ENCODE measurements around the gene VIPR2. TPM values are rescaled to one million over a fixed set of nuclear protein-coding genes. Genes with fewer than 3 reads are reported as not detected.

Gene VIPR2
- total RNA-seq, 6 experiments from 2014 or later, result 0.15 to 0.51 (median 0.26) TPM; not detected in 2

DNA sequence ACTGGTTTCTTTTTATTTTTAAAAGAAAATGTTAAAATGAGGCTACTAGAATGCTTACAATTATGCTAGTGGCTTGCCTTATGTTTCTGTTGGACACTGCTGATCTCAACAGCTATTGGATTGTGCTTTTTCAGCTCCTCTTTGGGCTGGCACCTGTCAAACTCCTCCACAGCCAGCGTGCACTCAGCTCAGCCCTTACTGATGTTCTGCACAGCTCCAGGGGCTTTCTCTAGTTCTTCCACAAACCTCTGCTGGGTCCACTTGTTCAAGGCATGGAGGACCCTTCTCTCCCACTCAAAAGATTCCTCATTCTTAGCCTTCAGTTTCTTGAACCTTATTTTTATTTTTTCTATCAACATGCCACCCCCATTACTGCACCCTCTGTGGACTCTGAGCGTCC lies 96.0 kb downstream of the VIPR2 start:
- intact Hi-C loops (cut with DNase I), result no loop called here
- Histone ChIP-seq H3K9me3 (no peaks in the 10 kb centered on the region), H3K36me3 (no peaks in the 10 kb centered on the region), H3K4me3 (no peak overlapping the region), H3K27ac (no peak overlapping the region), H3K4me1 (no peaks in the 10 kb centered on the region), H3K27me3 (no peaks in the 10 kb centered on the region)
- ATAC-seq, result no peak
- TF ChIP-seq POLR2A (IDR thresholded peaks at IDR 0.05), result no peak
- TF ChIP-seq, protein P1, sequence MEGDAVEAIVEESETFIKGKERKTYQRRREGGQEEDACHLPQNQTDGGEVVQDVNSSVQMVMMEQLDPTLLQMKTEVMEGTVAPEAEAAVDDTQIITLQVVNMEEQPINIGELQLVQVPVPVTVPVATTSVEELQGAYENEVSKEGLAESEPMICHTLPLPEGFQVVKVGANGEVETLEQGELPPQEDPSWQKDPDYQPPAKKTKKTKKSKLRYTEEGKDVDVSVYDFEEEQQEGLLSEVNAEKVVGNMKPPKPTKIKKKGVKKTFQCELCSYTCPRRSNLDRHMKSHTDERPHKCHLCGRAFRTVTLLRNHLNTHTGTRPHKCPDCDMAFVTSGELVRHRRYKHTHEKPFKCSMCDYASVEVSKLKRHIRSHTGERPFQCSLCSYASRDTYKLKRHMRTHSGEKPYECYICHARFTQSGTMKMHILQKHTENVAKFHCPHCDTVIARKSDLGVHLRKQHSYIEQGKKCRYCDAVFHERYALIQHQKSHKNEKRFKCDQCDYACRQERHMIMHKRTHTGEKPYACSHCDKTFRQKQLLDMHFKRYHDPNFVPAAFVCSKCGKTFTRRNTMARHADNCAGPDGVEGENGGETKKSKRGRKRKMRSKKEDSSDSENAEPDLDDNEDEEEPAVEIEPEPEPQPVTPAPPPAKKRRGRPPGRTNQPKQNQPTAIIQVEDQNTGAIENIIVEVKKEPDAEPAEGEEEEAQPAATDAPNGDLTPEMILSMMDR (IDR thresholded peaks at IDR 0.05), result no peak
- no peak for DNase-seq
- WGBS (ENCODE audit: insufficient coverage, low coverage, low lambda C conversion rate, missing lambda C conversion rate), result 54% methylated on average over 2 of the region's 2 CpGs

DNA sequence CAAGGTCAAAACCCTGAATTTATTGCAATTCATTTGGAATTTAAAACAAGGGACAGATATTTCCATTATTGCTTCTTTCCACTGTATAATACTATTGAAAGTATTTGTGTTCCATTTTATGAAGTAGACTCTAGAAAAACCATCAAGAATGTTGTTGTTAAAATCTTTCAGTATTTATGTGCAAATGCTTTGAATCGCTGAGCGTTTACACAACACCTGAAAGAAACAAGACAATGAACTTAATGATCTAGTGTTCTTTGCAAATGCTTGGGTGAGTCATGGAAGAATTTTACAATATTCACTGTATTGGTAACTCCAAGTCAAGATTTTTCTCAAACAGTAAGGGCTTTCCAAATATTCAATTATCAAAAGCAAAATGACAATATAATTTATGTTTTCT lies 97.1 kb downstream of the VIPR2 start:
- DNase-seq (no peak), ATAC-seq (no peak)
- H3K4me3 ChIP-seq, result no peak overlapping the region
- H3K27me3 ChIP-seq, result no peaks in the 10 kb centered on the region
- H3K9me3 ChIP-seq, result no peaks in the 10 kb centered on the region
- H3K27ac ChIP-seq, result no peak overlapping the region
- WGBS (ENCODE audit: insufficient coverage, low coverage, low lambda C conversion rate, missing lambda C conversion rate), result 81% methylated on average over 2 of the region's 2 CpGs
- H3K36me3 ChIP-seq, result no peaks in the 10 kb centered on the region
- H3K4me1 ChIP-seq, result no peaks in the 10 kb centered on the region
- TF ChIP-seq POLR2A (IDR thresholded peaks at IDR 0.05), result no peak
- TF ChIP-seq, protein P1 (IDR thresholded peaks at IDR 0.05), result no peak
- intact Hi-C loops (cut with DNase I), result no loop called here

DNA sequence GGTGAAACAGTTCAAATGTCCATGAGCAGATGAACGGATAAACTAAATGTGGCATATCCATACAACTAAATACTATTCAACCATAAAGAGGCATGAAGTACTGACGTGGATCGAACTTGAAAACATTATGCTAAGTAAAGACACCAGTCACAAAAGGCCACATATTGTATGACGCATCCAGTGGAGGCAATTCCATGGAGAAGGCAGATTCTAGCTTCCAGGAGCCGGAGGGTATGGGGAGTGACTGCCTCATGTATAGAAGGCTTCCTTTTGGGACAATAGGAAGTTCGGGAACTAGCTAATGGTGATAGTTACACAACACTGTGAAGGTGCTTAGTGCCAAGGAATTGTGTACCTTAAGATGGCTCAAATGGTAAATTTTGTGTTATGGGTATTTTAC lies 98.4 kb downstream of the VIPR2 start:
- DNase-seq, result no peak
- H3K36me3 ChIP-seq, result no peaks in the 10 kb centered on the region
- no peak for ATAC-seq
- no peaks in the 10 kb centered on the region for H3K4me1 ChIP-seq
- intact Hi-C loops (cut with DNase I), result no loop called here
- no peak overlapping the region for H3K27ac ChIP-seq
- TF ChIP-seq, protein P1 (IDR thresholded peaks at IDR 0.05), result no peak
- no peak for TF ChIP-seq POLR2A (IDR thresholded peaks at IDR 0.05)
- H3K9me3 ChIP-seq, result no peaks in the 10 kb centered on the region
- 70% methylated on average over 6 of the region's 6 CpGs for WGBS (ENCODE audit: insufficient coverage, low coverage, low lambda C conversion rate, missing lambda C conversion rate)
- H3K27me3 ChIP-seq, result no peaks in the 10 kb centered on the region
- no peak overlapping the region for H3K4me3 ChIP-seq

- no peak overlapping the region for H3K27ac ChIP-seq
- H3K36me3 ChIP-seq, result no peaks in the 10 kb centered on the region
- H3K4me3 ChIP-seq, result no peak overlapping the region
- no peak for ATAC-seq
- TF ChIP-seq, protein P1 (IDR thresholded peaks at IDR 0.05), result no peak
- no peak for TF ChIP-seq POLR2A (IDR thresholded peaks at IDR 0.05)
- no peaks in the 10 kb centered on the region for H3K27me3 ChIP-seq
- DNase-seq, result no peak
- 93% methylated on average over 1 of the region's 1 CpG for WGBS (ENCODE audit: insufficient coverage, low coverage, low lambda C conversion rate, missing lambda C conversion rate)
- no peaks in the 10 kb centered on the region for H3K9me3 ChIP-seq
- H3K4me1 ChIP-seq, result no peaks in the 10 kb centered on the region
- intact Hi-C loops (cut with DNase I), result no loop called here
Observed at GRCh38 chr7:159045839-159046238, 98.8 kb downstream of the VIPR2 start.

- ATAC-seq (no peak), DNase-seq (peak in 1 of 3 donors; percentile 19)
- H3K4me1 ChIP-seq, result no peaks in the 10 kb centered on the region
- no peak overlapping the region for H3K27ac ChIP-seq
- TF ChIP-seq, protein P1 (IDR thresholded peaks at IDR 0.05), result no peak
- TF ChIP-seq POLR2A (IDR thresholded peaks at IDR 0.05), result no peak
- H3K36me3 ChIP-seq, result no peaks in the 10 kb centered on the region
- 70% methylated on average over 5 of the region's 5 CpGs for WGBS (ENCODE audit: insufficient coverage, low coverage, low lambda C conversion rate, missing lambda C conversion rate)
- no peaks in the 10 kb centered on the region for H3K9me3 ChIP-seq
- H3K4me3 ChIP-seq, result no peak overlapping the region
- intact Hi-C loops (cut with DNase I), result no loop called here
- H3K27me3 ChIP-seq, result no peaks in the 10 kb centered on the region
Observed at GRCh38 chr7:159042581-159043101, 102.0 kb downstream of the VIPR2 start.
